GOT3 (cell line): ENCODE results near the gene MEGF8.

Experiments used
- DNase-seq: peaks from one replicate; lab custom pipeline; 2025; ENCODE audit warnings: mixed read lengths; lab: John Stamatoyannopoulos, UW

The MEGF8 gene

GRCh38 chr19:42411581-42412178 lies 86.2 kb downstream of the MEGF8 start:
- no peak for DNase-seq

DNA sequence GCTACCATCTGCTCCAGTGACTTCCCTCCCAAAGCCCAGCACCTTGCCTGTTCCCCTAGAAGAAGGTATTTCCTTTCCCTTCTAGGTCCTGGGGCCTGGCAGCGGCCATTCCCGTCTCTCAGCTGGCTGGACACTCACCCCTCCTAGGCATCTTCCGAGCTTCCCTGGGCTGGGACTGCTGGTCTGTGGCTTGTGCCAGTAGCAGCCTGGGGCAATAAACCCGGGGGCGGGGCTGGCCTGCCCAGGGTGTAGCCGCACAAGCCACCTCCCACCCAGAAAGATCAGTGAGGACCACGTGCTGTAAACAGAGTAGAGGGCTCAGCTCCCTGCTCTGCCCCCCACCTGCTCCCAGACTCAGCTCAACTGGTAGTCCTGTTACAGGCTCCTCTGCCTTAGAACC lies 86.8 kb downstream of the MEGF8 start:
- DNase-seq, result no peak

DNA sequence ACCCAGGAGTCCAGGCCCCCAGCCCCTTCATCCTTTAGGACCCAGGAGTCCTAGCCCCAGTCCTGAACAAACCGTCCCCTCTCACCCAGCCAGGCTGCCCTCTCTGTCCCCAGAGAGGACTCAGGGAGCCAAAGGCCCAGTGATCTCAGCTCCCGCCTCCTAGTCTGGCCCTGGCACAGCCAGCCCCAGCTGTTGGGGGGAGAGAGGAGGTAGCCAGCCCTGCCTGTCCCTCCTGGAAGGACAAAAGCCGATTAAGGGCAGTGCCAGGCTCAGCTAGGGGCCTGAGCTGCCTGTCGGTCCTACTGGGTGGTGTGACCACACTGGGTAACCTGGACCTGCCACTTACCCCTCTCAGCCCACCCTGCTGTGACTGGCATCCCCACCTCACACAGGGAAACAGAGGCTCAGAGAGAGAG lies 87.2 kb downstream of the MEGF8 start:
- DNase-seq, result no peak

- DNase-seq, result no peak
Observed at GRCh38 chr19:42419309-42419708, 93.9 kb downstream of the MEGF8 start.

DNA sequence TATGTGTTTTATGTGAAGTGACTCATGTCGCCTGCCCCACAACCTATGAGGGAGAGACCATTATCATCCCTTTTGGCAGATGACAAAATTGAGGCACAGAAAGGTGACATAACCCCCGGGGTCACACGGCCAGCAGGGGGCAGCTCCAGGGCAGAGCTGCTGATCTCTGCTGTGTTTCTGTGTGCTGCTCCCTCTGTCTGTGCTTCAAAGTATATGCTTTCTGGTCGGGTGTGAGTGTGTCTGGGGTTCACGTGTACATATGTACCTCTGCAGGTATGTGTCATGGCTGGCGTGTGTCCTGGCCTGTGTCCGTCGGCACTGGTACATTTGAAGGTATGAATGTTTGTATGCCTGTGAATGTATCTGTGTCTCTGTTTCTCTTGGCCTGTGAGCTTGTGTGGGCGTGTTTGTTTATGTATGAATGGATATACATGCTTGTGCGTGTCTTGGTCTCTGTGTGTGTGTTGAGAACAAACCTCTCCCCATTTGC lies 94.7 kb downstream of the MEGF8 start:
- no peak for DNase-seq

GRCh38 chr19:42421101-42421500 lies 95.7 kb downstream of the MEGF8 start:
- DNase-seq, result no peak

DNA sequence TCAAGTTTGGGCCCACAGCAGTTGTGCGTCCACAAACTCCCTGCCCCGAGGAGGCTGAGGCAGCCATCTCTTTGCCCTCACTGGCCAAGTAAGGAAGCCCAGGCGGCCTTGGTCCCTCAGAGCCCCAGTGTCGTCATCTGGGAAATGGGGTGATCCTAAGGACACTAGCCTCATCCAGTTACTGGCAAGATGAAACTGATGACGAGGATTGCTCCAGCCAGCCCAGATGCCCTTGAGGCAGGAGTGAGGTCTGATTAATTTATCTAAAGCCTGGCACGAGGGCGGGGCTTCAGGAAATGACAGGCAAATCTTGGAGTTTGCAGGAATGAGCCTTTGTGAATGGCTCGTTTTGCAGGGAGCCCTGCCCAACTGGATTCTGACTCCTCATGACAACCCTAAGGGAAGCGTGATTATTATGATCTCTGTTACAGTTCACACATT lies 96.2 kb downstream of the MEGF8 start:
- DNase-seq, result no peak

GRCh38 chr19:42422092-42422900 lies 96.9 kb downstream of the MEGF8 start:
- DNase-seq, result no peak

- DNase-seq, result no peak
Observed at GRCh38 chr19:42422901-42423461, 97.5 kb downstream of the MEGF8 start.

DNA sequence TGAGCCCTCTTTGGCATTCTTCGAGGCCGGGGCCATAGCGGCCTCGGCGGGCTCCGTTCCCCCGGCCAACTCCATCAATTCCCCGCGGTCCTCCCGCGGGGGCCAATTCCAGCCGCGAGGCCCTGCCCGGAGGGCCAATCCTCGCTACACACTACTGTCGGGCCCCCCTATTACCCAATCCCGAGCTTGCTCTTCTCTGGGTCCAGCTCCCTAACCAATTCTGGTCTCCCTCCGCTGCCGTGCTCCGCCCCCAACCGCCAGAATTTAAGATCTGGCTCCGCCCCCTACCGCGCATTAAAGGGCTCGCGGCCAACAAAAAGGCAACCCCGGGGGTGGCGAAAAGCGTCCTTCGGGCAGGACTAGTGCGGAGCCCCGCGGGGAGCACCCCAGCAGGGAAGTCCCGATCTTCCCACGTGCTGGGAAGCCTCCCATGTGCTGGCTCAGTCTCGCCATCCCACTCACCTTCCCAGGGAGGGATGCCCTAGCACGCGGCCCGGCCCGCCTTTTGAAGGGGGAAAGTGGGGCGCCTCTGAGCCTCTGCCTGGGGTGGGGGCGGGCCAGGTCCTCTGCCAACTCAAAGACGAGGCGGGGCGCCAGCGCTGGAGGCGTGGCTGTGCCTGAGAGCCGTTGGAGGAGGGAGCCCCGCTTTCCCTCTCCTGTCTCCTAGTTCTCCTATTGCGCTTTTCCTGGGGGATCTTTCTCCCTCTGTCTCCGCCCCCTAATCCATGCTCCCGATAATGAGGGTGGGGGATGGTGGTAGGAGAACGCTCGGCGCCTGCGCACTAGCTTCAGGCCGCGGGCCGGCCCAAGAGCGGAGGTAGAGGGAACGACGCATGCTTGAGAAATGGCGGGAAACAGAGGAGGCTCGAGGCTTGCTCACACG lies 98.3 kb downstream of the MEGF8 start:
- DNase-seq, result peak; percentile 49

DNA sequence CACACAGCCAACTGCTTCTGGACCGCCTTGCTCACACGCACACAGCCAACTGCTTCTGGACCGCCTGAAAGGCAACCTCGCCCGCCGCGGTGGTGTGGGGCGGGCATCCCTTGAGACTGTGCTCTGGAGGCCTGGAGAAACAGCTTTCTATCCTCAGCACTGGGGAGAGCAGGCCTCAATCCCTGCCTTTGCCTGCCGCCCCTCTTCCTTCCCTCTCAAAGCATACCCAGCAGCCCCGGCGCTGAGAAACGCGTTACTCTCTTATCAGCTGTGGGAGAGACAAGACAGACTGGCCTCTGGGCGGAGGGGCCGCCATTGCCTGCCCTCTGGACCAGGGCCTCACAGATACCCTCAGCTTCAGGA lies 98.9 kb downstream of the MEGF8 start:
- no peak for DNase-seq

- no peak for DNase-seq
Observed at GRCh38 chr19:42424712-42425131, 99.3 kb downstream of the MEGF8 start.

- no peak for DNase-seq
Observed at GRCh38 chr19:42426643-42427042, 101.2 kb downstream of the MEGF8 start.

DNA sequence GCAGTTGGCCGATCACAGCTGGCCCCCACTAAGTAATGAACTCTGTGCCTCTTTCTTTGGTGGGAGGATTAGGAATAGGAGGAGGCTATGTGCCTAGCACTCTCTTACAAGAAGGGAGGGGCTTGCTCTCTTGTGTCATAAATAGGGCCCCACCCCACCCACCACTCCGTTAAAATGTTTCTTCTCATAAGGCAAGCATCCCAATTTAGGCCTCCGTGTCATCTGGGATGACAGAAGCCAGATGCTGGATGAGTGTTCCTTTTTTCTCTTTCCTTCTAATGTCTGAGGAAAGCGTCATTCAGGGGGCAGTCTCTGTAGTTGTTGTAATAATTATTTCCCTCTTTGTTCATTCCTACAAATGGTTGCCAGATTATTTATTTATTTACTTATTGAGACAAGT lies 101.9 kb downstream of the MEGF8 start, which contains the start of gene LIPE:
Gene LIPE, minus strand, starts transcription at position 76 of the 400 bp plus-strand sequence. CDS start 239 bp downstream, outside the sequence.
- no peak for DNase-seq
